Activated naive CD4-positive, alpha-beta T cell treated with anti-CD3 and anti-CD28 coated beads, Interleukin-2, amount 50 U/mL, for 16 hours (primary cell): ENCODE results near the gene FBXO38.

Experiments
- DNase-seq: peaks from one replicate; pipeline ENCODE4 v3.0.0-alpha.2; 2020

FBXO38 gene

GRCh38 chr5:148384380-148384737, 601 bp downstream of the FBXO38 start:
- peak; percentile 13 for DNase-seq

- DNase-seq: no peak
These were observed 1.3 kb downstream of the FBXO38 start for GRCh38 chr5:148385094-148385493.

GRCh38 chr5:148386041-148386440, 2.3 kb downstream of the FBXO38 start:
- DNase-seq: no peak

- DNase-seq: no peak
These were observed 3.6 kb downstream of the FBXO38 start for GRCh38 chr5:148387325-148387724.

GRCh38 chr5:148388696-148389095, 4.9 kb downstream of the FBXO38 start:
- no peak for DNase-seq

GRCh38 chr5:148390914-148391313, 7.2 kb downstream of the FBXO38 start:
- DNase-seq: no peak

GRCh38 chr5:148391422-148391821, 7.7 kb downstream of the FBXO38 start:
- DNase-seq: no peak

GRCh38 chr5:148393390-148393741, 9.6 kb downstream of the FBXO38 start:
- no peak for DNase-seq

GRCh38 chr5:148394587-148395019, 10.8 kb downstream of the FBXO38 start:
- DNase-seq: no peak

- no peak for DNase-seq
These were observed 11.3 kb downstream of the FBXO38 start for GRCh38 chr5:148395031-148395430.

- DNase-seq: no peak
These were observed 14.3 kb downstream of the FBXO38 start for GRCh38 chr5:148397968-148398595.

- no peak for DNase-seq
These were observed 15.0 kb downstream of the FBXO38 start for GRCh38 chr5:148398698-148399121.

- DNase-seq: no peak
These were observed 17.8 kb downstream of the FBXO38 start for GRCh38 chr5:148401604-148402003.

GRCh38 chr5:148403344-148403743, 19.6 kb downstream of the FBXO38 start:
- no peak for DNase-seq

- no peak for DNase-seq
These were observed 22.6 kb downstream of the FBXO38 start for GRCh38 chr5:148406406-148406805.

- no peak for DNase-seq
These were observed 24.3 kb downstream of the FBXO38 start for GRCh38 chr5:148408092-148408491.

- no peak for DNase-seq
These were observed 28.4 kb downstream of the FBXO38 start for GRCh38 chr5:148412124-148412523.

GRCh38 chr5:148414833-148415232, 31.1 kb downstream of the FBXO38 start:
- no peak for DNase-seq

- DNase-seq: no peak
These were observed 32.7 kb downstream of the FBXO38 start for GRCh38 chr5:148416416-148416815.

GRCh38 chr5:148416921-148417320, 33.2 kb downstream of the FBXO38 start:
- no peak for DNase-seq

- no peak for DNase-seq
These were observed 34.8 kb downstream of the FBXO38 start for GRCh38 chr5:148418511-148418910.

- no peak for DNase-seq
These were observed 37.9 kb downstream of the FBXO38 start for GRCh38 chr5:148421661-148422060.

GRCh38 chr5:148425808-148426207, 42.0 kb downstream of the FBXO38 start:
- DNase-seq: no peak

GRCh38 chr5:148426514-148426913, 42.8 kb downstream of the FBXO38 start:
- no peak for DNase-seq

GRCh38 chr5:148427370-148428042, 43.7 kb downstream of the FBXO38 start:
- DNase-seq: no peak
